ENCODE data around the gene LRRC2.

LRRC2 gene

DNA sequence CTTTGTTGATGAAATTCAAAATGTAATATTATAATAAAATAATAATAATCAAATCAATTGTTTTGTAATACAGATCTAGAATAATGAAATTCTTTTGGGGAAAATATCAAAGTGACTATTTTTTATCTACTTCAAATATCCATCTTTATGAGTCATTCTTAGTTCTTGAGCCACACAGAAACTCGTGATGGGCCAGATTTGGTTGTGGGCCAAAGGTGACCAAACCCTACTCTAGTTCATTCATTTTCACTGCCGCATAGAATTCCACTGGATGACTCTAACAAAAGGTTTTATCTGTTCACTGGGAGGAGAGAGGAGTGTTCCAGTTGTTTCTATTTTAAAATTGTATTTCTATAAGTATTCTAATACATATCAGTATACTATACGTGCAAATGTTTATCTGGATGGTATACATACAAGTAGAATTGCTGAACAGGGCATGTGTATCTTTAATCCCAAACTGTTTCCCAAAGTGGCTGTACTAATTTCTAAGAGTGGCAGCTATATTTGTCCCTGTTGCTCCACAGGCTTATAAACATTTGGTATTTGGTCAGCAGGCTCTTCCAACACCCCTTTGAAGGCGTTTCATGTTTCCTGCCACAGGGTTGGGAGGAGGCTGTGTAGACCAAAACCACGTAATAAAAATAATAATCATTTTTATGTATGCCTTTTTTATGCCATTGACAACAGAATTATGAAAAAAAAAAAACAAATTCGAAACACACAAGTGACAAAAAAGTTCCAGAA, 75.6 kb downstream of the LRRC2 start:
- Mint-ChIP-seq H3K4me3 (no peak overlapping the region), H3K27ac (no peak overlapping the region), H3K9me3 (no peaks in the 10 kb centered on the region), H3K4me1 (peaks cover 9% of the 10 kb centered on the region), H3K27me3 (peaks cover 21% of the 10 kb centered on the region)
- ATAC-seq (no peak), DNase-seq (no peak)

DNA sequence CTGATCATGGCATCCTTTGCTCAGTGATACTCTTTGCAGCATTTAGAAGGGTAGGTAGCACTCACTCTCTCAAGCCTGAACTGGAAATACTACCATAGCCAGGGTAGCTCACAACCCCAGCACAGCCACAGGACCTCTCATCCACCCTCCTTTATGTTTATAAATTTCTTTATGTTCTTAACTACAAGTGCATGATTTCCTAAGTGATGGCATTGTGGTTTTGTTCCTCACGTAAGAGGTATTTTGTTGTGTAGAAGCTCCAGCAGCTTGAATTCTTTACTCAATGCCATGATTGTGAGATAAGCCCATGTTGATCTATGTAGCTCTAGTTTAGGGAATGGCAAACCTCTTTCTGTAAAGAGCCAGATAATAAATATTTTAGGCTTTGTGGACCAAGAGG, 76.2 kb downstream of the LRRC2 start:
- Mint-ChIP-seq H3K4me1 (peaks cover 9% of the 10 kb centered on the region), H3K27ac (no peak overlapping the region), H3K27me3 (peaks cover 21% of the 10 kb centered on the region), H3K9me3 (no peaks in the 10 kb centered on the region), H3K4me3 (no peak overlapping the region)
- ATAC-seq, result no peak
- DNase-seq, result no peak

DNA sequence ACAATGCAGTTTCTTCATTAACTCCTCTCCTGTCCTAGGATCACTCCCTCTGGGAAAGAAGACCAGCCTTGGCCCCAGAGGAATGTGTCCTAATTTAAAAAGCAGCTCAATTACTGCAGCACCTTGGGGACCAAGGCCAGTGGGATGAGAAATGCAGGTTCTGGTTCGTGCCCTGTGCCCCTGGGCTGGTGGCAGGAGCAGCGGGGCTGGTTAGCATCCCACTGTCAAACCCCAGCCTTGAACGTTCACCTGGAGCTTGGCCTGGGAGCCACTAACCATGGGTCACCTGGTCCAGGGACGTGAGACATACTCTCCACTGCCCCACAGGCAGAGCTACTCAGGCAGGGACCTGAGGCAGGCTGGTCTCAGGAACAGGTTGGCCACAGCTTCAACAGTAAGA, 76.7 kb downstream of the LRRC2 start:
- Mint-ChIP-seq H3K4me3 (no peak overlapping the region), H3K4me1 (peaks cover 9% of the 10 kb centered on the region), H3K9me3 (no peaks in the 10 kb centered on the region), H3K27me3 (peaks cover 21% of the 10 kb centered on the region), H3K27ac (no peak overlapping the region)
- DNase-seq, result no peak
- ATAC-seq, result no peak

DNA sequence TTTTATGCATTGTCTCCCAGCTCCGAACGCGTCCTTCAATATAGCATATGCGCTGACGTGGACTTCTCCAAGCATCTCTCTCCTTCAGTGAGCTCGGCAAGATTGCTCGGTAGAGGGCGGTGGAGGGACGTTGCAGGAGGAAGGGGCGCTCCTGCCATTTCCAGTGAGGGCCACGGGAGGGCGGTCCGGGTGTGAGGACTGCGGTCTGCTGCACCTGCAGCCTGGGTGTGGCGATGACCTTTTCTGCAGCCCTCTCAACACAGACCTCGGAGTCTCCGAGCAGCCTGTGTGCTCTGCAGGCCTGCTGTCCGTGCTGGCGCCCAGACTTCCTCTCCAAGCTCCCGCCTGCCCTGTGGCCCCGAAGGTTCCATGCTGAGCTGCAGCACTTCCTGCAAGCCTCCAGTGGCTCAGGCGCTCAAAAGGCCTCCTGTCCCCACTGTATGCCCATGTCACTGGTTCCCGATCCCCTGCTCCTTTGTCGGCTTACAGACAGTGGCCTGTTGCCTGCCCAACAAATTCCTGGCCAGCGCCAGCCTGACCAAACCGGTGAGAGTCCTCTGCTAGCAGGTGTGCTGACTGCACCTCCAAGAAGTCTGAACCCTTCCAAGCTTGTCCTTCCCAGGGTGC, 77.3 kb downstream of the LRRC2 start:
- H3K4me3 Mint-ChIP-seq, result peak overlapping the region; percentile 38 to 60
- no peak overlapping the region for H3K27ac Mint-ChIP-seq
- peaks cover 21% of the 10 kb centered on the region for H3K27me3 Mint-ChIP-seq
- H3K4me1 Mint-ChIP-seq, result peaks cover 9% of the 10 kb centered on the region
- DNase-seq (peak; percentile 91), ATAC-seq (peak; percentile 98)
- H3K9me3 Mint-ChIP-seq, result no peaks in the 10 kb centered on the region

DNA sequence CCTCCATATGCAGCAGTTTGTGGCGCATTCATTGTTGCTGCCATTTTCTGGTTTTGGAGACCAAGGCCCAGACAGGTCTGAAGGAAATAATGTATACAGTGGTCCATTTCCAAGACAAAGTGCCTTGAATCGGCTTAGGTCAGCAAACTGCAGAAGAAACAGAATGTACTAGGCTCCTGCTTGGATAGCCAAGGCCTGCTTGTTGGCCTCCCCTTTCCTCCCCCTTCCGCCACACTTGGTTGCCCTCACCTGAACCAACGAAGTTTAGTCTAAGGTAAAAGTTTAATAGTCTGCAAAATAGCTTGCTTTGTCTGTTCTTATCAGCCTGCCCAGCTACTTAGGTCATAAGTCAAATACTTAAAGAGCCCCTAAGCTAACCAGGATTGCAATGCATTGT, 80.3 kb downstream of the LRRC2 start:
- H3K9me3 Mint-ChIP-seq, result no peaks in the 10 kb centered on the region
- no peak for ATAC-seq
- H3K27me3 Mint-ChIP-seq, result peaks cover 21% of the 10 kb centered on the region

DNA sequence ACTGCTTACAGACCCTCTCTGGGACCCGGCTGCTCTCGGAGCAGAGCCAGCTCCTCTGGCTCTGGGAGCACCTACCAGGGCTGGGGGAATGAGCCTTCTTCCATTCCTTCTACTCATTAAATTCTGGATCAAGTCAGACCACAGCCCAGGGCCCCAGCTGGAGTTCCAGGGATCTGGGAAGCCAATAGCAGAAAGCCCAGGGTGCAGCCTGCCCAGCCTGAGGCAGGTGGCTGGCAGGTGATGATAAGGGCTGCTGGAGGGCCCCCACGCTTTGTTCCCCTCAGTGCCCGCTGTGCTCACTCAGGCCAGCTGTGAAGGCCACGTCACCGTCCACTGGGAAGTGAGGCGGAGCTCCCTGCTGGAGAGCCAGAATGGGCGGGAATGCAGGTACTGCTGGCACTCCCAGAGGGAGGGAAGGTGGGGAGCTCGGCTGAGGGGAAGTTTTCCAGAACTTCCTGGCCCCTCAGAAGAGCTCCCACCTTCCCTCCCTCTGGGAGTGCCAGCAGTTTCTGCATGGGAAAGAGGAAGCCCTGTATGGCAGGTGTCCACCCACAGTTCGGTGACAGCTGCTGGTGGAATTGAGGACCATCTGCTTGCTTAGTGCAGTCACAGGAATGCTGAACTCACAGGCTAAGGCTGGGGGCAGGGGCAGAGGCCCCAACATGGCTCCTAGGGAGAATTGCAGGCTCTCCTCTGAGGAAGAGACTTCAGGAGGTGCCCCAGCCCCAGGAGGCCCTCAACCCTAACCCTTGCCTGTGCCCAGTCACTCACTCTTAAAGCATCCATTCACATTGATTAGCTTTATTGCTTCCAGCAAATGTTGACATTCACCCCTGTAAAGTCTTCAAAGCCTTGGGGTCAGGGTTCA, 81.0 kb downstream of the LRRC2 start:
- DNase-seq (no peak), ATAC-seq (no peak)
- Mint-ChIP-seq H3K27me3 (peaks cover 21% of the 10 kb centered on the region), H3K27ac (peak overlapping the region in 1 of 2 donors; percentile 89), H3K4me3 (no peak overlapping the region), H3K4me1 (peaks cover 9% of the 10 kb centered on the region), H3K9me3 (no peaks in the 10 kb centered on the region)

More for the DNA sequence above, 80.3 kb downstream of the LRRC2 start:
- Mint-ChIP-seq H3K4me3 (no peak overlapping the region), H3K27ac (no peak overlapping the region), H3K4me1 (peaks cover 9% of the 10 kb centered on the region)
- DNase-seq, result no peak

DNA sequence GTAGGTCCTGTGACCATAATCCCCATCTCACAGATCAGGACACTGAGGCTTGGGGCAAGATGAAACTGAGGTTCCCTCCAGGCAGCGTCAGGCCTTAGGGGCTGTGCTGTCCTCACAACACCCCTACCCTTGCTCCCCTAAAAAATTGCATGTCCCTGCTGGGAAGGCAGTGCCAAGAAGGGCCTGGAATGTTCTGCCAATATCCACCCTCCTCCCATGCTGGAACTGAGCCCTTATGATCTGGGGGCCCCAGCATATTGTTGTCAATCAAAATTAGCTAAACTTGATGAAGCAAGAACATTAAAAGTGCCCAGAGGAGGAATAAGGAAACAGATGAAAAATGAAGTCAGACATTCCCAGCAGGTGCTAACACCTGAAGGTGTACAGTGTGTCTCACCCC, 81.7 kb downstream of the LRRC2 start:
- Mint-ChIP-seq H3K9me3 (no peaks in the 10 kb centered on the region), H3K27ac (no peak overlapping the region)
- no peak for ATAC-seq

DNA sequence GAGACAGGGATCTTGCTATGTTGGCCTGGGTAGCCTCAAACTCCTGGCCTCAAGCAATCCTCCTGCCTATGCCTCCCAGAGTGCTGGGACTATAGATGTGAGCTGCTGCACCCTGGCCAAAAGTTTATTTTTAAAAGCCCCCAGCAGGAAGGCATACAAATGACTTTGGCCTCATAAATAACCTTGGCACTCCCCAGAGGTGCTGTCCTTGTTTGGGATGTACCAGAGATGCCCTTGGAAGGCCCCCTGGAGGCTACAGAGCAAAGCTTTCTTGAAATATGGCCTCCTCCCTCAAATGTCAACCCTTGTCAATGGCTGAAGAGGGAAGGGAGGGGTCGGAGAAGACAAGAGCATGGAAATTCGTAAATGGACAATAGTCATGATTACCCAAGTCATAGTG, 82.3 kb downstream of the LRRC2 start:
- DNase-seq, result no peak
- Mint-ChIP-seq H3K9me3 (no peaks in the 10 kb centered on the region), H3K27ac (no peak overlapping the region), H3K4me1 (peaks cover 4% of the 10 kb centered on the region), H3K27me3 (peaks cover 34% of the 10 kb centered on the region), H3K4me3 (no peak overlapping the region)
- no peak for ATAC-seq

More for the DNA sequence above, 81.7 kb downstream of the LRRC2 start:
- no peak for DNase-seq
- Mint-ChIP-seq H3K4me1 (peaks cover 9% of the 10 kb centered on the region), H3K27me3 (peaks cover 28% of the 10 kb centered on the region), H3K4me3 (no peak overlapping the region)

DNA sequence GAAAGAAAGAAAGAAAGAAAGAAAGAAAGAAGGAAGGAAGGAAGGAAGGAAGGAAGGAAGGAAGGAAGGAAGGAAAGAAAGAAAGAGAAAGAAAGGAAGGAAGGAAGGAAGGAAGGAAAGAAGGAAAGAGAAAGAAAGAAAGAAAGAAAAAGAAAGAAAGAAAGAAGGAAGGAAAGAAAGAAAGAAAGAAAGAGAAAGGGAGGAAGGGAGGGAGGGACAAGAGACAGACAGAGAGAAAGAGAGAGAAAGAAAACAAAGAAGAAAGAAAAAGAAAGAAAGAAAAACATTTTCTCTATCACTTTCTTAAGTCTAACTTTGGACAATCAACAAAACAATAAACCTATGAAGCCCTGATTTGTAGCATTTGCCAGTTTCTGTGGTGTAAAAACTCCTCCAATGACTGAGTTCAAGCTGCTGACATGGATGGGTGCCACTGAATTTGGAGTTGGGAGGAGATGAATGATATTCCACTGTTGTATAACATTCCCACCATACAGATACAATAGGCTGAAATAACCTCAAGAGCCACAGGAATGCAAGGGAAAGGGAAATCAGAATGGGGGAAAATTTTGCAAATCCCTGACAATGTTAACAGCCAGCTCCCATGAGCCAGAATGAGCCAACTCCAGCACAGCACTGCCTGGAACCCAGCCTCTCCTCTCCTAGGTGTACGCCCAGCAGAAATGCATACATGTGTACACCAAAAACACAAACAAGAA, 83.3 kb downstream of the LRRC2 start:
- Mint-ChIP-seq H3K4me3 (no peak overlapping the region), H3K4me1 (no peaks in the 10 kb centered on the region)

DNA sequence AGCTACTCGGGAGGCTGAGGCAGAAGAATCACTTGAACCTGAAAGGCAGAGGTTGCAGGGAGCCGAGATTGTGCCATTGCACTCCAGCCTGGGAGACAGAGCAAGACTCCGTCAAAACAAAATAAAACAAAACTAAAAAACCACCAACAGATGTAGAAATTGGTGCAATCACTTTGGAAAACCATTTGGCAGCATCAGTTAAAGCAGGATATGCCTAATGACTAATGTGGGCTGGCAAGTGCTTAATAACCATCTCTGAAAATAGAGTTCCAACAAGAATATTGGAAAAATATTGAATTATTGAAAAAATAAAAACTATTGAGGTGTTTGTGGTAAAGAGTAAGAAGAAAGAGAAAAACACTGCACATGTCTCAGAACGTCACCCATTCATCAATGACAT, 84.5 kb downstream of the LRRC2 start:
- no peaks in the 10 kb centered on the region for H3K9me3 Mint-ChIP-seq
- no peaks in the 10 kb centered on the region for H3K4me1 Mint-ChIP-seq
- H3K27ac Mint-ChIP-seq, result no peak overlapping the region
- peaks cover 27% of the 10 kb centered on the region for H3K27me3 Mint-ChIP-seq
- H3K4me3 Mint-ChIP-seq, result no peak overlapping the region
- ATAC-seq, result no peak
- DNase-seq, result no peak

More for the DNA sequence above, 83.3 kb downstream of the LRRC2 start:
- ATAC-seq (no peak), DNase-seq (no peak)
- peaks cover 29% of the 10 kb centered on the region for H3K27me3 Mint-ChIP-seq
- H3K27ac Mint-ChIP-seq, result no peak overlapping the region
- H3K9me3 Mint-ChIP-seq, result no peaks in the 10 kb centered on the region

DNA sequence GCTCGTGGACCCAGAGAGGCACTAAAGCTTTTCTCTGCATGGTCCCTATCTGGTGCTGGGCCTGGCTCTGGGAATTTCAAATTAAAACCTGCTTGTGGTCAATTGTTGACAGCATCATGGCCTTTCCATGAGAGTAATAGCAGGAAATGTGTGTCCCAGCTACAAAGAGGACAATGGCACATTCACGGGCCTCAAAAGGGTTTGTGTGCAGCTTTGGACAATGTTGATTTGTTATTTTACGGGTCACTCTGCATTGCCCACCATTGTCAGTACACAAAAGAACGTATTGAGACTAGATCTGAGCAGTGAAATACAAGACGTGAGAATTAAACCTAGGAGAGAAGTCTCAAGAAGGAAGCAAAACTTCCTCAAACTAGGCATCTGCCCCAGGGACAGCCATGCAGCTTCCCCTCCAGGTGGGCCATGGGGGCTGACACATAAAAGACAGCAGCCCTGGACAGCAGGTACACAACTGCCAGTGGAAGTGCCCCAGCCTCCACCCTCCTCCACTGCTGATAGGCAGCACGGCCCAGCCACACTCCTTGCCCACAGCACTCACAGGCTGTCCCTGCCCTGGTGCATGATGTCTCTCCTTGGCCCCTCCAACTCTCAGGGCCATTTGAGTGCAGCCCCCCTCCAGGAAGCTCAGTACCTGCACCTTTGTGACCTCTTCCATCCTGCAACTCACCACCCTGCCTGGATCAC, 85.5 kb downstream of the LRRC2 start:
- no peaks in the 10 kb centered on the region for H3K4me1 Mint-ChIP-seq
- peak overlapping the region in 1 of 2 donors; percentile 20 for H3K27ac Mint-ChIP-seq
- H3K4me3 Mint-ChIP-seq, result no peak overlapping the region
- ATAC-seq, result no peak
- H3K9me3 Mint-ChIP-seq, result peaks cover under 1 to 1% of the 10 kb centered on the region in 2 donors
- no peak for DNase-seq
- peaks cover 22% of the 10 kb centered on the region for H3K27me3 Mint-ChIP-seq

DNA sequence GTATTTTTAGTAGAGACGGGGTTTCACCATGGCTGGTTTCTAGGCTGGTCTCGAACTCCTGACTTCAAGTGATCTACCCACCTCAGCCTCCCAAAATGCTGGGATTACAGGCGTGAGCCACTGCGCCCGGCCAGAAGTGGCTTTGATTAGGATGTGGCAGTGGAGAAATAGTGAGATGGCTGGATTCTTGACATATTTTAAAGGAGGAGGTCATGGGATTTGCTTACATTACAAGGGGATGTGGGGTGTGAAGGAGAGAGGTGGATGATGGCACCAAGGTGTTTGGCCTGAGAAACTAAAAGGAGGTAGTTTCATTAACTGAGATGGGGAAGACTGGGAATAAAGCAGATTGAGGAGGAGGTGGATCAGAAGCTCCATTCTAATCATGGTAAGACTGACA, 86.4 kb downstream of the LRRC2 start:
- Mint-ChIP-seq H3K27me3 (peaks cover 24% of the 10 kb centered on the region), H3K4me3 (no peak overlapping the region), H3K4me1 (no peaks in the 10 kb centered on the region), H3K27ac (no peak overlapping the region), H3K9me3 (peaks cover 10 to 11% of the 10 kb centered on the region in 2 donors)
- ATAC-seq (no peak), DNase-seq (no peak)

DNA sequence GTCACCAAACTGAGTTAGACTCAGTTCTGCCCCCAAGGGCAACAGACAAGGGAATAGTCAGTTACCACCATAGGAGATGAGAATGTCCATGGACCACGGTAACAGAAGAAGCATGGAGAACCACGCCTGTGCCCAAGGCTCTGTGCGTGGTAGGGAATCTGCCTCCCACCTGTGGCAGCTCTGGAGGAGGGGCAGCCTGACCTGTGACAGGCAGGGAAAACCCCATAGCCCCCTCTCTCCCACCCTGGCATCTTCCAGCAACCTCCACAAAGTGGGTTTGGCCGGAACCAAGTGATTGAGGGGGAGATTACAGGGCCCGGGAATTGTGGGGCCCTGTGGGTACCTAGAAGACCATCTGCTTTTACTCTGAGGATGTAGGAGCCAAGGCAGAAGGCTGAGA, 87.1 kb downstream of the LRRC2 start:
- Mint-ChIP-seq H3K9me3 (peaks cover 15 to 17% of the 10 kb centered on the region in 2 donors), H3K27ac (no peak overlapping the region), H3K27me3 (peaks cover 31% of the 10 kb centered on the region), H3K4me1 (no peaks in the 10 kb centered on the region), H3K4me3 (no peak overlapping the region)
- DNase-seq (no peak), ATAC-seq (no peak)

DNA sequence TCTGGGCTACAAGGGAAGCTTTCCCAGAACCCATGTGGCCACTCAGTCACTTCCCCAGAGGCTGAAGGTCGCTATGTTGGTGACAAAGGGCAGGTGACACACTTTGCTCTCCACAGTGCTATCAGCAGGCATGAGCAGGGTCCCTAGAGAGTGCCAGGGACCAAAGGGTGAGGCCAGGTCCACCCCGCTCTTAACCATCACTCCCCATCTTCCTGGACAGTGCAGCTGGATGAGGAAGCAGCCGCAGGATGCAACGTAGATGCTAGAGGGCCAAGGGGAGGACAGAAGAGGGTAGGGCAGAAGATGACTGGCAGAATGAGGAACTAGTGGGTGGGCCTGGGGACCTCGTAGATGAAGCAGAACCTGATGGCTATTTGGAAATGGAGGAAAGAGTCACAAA, 87.8 kb downstream of the LRRC2 start:
- H3K27me3 Mint-ChIP-seq, result peaks cover 34% of the 10 kb centered on the region
- H3K4me1 Mint-ChIP-seq, result no peaks in the 10 kb centered on the region
- peaks cover 19 to 24% of the 10 kb centered on the region in 2 donors for H3K9me3 Mint-ChIP-seq
- no peak for ATAC-seq
- DNase-seq, result no peak
- no peak overlapping the region for H3K27ac Mint-ChIP-seq
- H3K4me3 Mint-ChIP-seq, result no peak overlapping the region

DNA sequence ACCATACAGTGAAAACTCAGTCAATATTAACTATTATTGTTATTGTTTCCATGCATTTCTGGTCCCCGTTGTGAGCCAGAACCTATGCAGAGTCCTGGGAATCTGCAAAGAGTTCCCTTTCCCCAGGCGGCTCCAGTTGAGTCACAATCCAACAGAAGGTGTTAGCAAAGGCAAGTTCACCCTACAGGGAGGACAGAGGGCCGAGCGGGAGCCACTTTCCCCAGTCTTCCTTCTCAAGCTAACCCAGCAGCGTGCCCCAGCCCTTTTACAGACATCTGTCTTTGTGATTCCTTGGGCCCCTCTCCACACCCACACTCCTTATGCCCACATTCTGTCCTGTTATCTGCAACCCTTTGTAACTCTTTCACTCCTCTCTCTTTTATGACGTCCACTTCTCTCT, 88.3 kb downstream of the LRRC2 start:
- Mint-ChIP-seq H3K27me3 (peaks cover 40% of the 10 kb centered on the region), H3K27ac (no peak overlapping the region), H3K9me3 (peaks cover 19 to 24% of the 10 kb centered on the region in 2 donors), H3K4me1 (no peaks in the 10 kb centered on the region), H3K4me3 (no peak overlapping the region)
- no peak for DNase-seq
- no peak for ATAC-seq

All from stimulated activated naive CD8-positive, alpha-beta T cell treated with anti-CD3 and anti-CD28 coated beads, Interleukin-15, amount 100 ng/mL, for 72 hours (primary cell).